GM19238 (cell line): ENCODE data around the gene SGIP1.

Experiments used
- DNase-seq: peaks from one replicate; pipeline ENCODE4 v3.0.0; 2011; ENCODE audit warnings: low spot score; ENCODE audit not compliant: insufficient read length

SGIP1 gene, protein sequence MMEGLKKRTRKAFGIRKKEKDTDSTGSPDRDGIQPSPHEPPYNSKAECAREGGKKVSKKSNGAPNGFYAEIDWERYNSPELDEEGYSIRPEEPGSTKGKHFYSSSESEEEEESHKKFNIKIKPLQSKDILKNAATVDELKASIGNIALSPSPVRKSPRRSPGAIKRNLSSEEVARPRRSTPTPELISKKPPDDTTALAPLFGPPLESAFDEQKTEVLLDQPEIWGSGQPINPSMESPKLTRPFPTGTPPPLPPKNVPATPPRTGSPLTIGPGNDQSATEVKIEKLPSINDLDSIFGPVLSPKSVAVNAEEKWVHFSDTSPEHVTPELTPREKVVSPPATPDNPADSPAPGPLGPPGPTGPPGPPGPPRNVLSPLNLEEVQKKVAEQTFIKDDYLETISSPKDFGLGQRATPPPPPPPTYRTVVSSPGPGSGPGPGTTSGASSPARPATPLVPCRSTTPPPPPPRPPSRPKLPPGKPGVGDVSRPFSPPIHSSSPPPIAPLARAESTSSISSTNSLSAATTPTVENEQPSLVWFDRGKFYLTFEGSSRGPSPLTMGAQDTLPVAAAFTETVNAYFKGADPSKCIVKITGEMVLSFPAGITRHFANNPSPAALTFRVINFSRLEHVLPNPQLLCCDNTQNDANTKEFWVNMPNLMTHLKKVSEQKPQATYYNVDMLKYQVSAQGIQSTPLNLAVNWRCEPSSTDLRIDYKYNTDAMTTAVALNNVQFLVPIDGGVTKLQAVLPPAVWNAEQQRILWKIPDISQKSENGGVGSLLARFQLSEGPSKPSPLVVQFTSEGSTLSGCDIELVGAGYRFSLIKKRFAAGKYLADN

GRCh38 chr1:66533804-66534740, at the start of gene SGIP1:
TSS of gene SGIP1 (plus strand) at chr1:66534153. CDS start at chr1:66534359, 206 bp downstream.
- DNase-seq: no peak

GRCh38 chr1:66489151-66489550, 44.8 kb upstream of the SGIP1 start:
- DNase-seq: no peak

GRCh38 chr1:66489972-66490601, 43.9 kb upstream of the SGIP1 start:
- no peak for DNase-seq

- DNase-seq: no peak
These were observed 43.1 kb upstream of the SGIP1 start for GRCh38 chr1:66490816-66491215.

DNA sequence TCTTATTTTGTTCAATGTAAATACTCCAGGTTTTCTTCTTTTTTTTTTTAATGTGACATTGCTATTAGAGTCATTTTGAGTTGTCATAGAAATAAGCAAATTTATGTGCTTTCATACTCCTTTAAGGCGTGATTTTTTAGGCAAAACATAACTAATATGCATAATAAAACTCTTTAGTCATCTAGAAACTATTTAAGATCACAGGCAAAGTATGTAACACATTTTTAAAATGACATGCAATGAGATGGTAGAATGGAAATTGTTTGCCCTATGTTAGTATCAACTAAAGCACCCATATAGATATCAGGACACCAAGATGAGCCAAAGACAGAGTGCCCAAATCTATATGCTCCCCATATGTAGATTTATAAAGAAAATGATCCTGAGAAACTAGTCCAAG, 41.5 kb upstream of the SGIP1 start:
- no peak for DNase-seq

- no peak for DNase-seq
These were observed 40.2 kb upstream of the SGIP1 start for GRCh38 chr1:66493731-66494130.

DNA sequence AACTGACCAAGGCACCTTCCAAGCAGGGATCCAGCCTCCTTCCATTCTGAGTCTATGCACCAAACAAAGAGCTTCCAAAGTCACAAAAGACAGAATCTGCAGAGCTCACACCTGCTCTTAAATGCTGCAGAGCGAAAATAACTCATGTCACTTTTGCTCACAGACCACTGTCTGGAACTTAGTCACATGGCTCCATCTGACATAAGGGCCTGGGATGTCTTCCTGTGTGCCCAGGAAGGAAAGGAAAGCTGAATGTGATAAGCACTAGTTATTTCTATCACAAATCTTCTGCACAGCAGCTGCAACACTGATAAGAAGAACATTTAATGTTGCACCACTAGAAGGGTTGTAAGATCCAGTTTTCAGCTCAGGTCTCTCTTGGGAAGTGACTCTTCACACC, 39.5 kb upstream of the SGIP1 start:
- no peak for DNase-seq

DNA sequence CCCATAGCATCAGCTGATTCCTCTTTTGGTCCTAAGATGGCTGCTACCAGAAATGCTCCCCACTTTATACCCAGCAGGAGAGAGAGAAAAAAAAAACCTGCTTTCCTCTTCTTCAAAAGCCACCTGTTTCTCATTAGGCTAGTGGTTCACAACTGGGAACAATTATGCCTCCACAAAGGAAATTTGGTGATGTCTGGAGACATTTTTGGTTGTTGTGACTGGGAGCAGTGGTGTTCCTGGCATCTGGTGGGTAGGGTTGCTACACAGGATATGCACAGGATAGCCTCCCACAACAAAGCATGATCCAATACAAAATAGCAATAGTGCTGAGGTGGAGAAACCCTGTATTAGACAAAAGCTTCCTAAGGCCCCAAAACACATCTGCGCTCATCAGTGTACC, 38.5 kb upstream of the SGIP1 start:
- DNase-seq: no peak

GRCh38 chr1:66497910-66498309, 36.0 kb upstream of the SGIP1 start:
- DNase-seq: no peak

DNA sequence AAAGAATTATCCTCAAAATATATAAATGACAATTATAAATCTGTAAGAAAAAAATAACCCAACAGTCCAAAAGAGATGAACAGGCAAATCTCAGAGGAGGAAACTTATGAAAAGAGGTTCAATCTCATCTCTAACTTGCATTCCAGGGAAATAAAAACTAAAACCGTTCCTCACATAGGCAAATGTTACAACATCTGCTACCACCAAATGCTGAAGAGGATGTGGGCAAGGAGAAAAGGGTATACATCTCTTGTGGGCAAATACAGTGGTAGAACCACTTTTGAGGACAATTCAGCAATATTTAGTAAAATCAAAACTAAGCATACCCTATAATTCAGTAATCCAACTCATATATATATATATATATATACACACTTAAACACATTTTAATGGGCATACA, 33.7 kb upstream of the SGIP1 start:
- no peak for DNase-seq

GRCh38 chr1:66502086-66502485, 31.9 kb upstream of the SGIP1 start:
- no peak for DNase-seq

- peak; percentile 7 for DNase-seq
These were observed 30.0 kb upstream of the SGIP1 start for GRCh38 chr1:66503841-66504470.

DNA sequence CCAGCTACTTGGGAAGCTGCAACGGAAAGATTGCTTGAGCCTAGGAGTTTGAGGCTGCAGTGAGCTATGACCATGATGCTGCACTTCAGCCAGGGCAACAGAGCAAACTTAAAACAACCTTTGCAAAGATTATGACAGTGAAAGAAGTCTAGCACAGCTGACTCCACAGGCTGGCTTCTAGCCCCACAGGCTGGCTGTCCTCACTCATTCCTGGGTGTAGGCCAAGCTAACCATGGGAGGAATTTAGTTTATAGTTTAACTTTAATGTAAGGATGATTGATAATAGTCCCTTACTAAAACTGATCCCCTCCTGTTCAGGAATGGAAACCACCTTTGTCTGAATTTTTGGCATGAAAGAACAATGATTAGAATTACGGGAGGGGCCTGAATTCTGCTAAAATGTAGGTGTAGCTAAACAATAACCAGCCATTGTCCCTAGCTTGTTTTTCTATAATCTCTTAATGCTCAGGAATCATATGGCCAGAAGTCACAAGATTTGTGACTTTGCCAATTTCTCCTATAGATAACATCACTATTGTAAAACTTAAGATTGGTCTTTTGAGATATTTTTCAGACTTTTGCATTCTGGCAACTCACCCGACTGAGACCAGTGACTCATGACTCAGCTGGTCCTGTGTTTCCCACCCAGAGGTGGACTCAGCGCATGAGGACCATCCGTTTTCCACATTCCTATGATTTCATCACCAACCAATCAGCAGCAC, 28.1 kb upstream of the SGIP1 start:
- DNase-seq: no peak

DNA sequence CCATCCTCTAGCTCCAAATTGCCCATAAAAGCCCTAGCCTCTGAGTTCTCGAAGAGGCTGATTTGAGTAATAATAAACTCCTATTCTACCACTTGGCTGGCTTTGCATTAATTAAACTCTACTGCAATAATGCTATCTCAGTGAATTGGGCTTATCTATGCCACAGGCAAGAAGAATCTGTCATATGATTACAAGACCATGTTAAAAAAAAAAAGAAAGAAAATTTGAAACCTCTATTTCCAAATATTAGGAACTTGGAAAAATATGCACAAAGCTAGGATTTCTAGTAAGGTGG, 27.6 kb upstream of the SGIP1 start:
- DNase-seq: no peak

DNA sequence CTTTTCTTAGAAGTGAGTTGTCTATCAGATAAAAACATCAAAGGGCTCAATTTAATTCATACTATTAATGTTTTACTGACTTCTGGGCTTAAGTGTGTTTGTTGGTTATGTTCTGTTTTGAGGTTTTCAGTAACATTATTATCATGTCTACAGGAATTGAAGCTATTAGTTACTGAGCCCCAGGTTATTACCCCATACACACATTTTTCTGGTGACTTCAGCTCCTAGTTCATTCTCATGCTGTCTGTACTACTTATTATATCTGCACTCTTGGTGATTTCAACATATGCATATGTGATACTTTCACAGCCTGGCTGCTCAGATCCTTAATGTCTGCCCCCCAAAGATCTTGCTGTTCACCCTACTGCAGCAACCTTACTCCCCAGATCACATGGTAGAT, 27.0 kb upstream of the SGIP1 start:
- no peak for DNase-seq

DNA sequence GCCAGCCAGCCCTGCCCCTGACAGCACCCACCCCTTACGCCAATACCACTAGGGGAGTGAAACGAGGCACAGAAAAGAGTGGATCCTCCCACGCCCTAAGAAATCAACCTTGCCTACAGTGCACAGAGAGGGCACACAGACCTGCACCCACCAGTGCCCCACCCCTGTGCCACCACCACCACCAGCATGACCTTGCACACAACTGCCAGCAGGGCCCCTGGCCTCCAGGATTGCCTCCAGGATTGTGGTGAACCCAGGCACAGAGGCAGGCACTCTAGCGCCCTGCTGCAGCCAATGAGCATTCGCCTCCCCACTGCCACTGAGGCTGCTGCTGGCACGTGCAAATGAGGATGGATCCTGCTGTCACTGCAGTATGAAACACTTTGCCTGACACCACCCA, 23.5 kb upstream of the SGIP1 start:
- DNase-seq: no peak

- DNase-seq: no peak
These were observed 22.8 kb upstream of the SGIP1 start for GRCh38 chr1:66511118-66511517.

DNA sequence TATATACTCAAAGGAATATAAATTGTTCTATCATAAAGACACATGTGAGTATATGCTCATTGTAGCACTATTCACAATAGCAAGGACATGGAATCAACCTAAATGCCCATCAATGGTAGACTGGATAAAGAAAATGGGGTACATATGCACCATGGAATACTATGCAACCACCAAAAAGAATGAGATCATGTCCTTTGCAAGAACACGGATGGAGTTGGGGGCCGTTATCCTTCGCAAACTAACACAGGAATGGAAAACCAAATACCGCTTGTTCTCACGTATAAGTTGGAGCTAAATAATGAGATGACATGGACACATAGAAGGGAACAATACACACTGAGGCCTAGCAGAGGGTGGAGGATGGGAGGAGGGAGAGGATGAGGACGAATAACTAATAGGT, 16.0 kb upstream of the SGIP1 start:
- DNase-seq: no peak

DNA sequence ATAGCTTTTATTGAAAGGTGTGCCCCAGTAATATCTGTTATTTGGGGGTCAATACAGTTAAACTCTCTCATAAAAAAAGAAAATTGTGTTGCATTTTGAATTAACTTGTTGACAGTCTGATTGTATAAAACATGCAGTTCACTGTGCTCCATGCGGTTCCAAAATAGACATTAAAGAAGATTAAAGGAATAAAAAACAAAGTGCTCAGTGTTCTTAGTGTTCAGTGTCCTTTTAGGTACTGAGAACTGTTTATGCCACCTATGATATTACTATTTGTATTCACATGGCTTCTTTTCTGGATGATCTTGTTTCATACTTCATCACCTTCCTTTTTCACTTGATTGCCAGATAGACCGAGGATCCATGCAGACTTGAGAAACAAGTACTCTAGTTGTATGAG, 15.3 kb upstream of the SGIP1 start:
- DNase-seq: no peak

GRCh38 chr1:66519992-66520391, 14.0 kb upstream of the SGIP1 start:
- DNase-seq: no peak
